WI38 (cell line): ENCODE data around the gene RRP1B.
"Not testable (repeated sequence)": the region's sequence is repeated elsewhere in the genome, so short reads cannot be mapped to it uniquely, and the experiment has no call there.

Experiments
- H3K4me3 ChIP-seq: 2 replicates; pipeline ENCODE4 v1.5.1; 2011; ENCODE audit warnings: low read depth, mild to moderate bottlenecking, control low read depth, low read length
- TF ChIP-seq, protein P1 (sequence below): IDR thresholded peaks from 2 replicates; pipeline ENCODE4 v1.5.1; 2012; ENCODE audit warnings: low read depth, mild to moderate bottlenecking, control low read depth, low read length

The RRP1B gene

DNA sequence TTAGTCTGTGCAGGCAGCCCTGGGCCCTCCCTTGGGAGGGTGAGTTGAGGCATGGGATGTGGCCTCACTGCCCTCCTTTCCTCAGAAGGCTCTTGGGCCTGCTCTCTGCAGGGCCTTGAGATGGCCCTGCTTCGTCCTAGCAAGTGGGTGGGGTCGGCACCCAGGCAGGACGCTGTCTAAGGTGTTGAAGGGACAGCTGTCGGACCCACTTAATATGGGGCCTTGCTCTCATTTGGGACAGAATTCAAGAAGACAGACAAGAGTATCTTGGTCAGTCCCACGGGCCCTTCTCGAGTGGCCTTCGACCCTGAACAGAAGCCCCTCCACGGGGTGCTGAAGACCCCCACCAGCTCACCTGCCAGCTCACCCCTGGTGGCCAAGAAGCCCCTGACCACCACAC, 33.6 kb downstream of the RRP1B start:
- TF ChIP-seq, protein P1, sequence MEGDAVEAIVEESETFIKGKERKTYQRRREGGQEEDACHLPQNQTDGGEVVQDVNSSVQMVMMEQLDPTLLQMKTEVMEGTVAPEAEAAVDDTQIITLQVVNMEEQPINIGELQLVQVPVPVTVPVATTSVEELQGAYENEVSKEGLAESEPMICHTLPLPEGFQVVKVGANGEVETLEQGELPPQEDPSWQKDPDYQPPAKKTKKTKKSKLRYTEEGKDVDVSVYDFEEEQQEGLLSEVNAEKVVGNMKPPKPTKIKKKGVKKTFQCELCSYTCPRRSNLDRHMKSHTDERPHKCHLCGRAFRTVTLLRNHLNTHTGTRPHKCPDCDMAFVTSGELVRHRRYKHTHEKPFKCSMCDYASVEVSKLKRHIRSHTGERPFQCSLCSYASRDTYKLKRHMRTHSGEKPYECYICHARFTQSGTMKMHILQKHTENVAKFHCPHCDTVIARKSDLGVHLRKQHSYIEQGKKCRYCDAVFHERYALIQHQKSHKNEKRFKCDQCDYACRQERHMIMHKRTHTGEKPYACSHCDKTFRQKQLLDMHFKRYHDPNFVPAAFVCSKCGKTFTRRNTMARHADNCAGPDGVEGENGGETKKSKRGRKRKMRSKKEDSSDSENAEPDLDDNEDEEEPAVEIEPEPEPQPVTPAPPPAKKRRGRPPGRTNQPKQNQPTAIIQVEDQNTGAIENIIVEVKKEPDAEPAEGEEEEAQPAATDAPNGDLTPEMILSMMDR, result no peak

DNA sequence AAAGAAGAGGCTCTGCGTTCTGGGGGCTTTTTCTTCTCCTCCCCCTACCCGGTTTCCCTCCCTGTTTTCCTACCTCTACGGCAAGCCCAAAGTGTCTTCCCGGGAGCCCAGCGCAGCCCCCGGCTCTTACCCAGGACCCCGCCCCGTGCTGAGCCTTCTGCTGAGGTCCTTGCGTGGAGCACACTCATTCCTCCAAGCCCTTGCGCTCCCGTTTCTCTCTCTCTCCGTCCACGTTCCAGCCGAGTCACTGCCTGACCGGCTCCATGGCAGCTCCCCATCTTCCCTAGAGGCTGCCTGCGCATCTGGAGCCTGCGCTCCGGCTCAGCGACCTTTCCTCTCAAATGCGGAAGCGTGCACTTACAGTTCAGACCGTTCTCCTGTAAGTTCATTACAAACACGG, 34.6 kb downstream of the RRP1B start:
- TF ChIP-seq, protein P1, result no peak
- H3K4me3 ChIP-seq, result no peak overlapping the region

More for the DNA sequence above, 33.6 kb downstream of the RRP1B start:
- no peak overlapping the region for H3K4me3 ChIP-seq

DNA sequence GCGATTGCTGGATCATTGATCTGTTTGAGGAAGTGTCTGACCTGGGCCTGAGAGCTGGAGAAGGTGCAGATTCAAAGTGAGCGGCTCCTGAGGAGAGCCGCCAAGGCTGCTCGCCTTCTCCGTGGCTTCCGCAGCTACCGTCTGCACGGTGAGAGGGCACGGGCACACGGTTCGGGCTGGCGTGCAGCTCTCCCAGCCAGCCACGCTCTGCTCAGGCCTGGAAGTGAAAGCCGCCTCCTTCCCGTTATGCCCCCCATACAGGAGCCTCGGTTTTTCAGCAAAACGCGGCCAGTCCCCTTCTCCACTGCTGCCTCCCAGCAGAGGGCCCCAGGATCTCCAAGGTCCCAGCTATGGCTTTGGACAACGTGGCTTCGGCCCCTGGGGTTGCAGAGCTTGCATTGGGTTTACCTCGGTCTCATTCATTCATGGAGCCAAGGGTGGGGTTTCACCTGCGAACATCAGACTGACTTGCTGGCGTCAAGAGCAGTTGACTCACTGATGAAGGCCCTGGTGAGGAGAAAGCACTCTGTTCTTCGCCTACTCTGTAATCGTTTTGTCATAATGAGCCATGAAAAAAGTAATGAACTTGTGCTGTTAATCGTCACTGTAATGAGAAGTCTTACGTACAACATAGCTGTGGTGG, 35.2 kb downstream of the RRP1B start:
- TF ChIP-seq, protein P1, result no peak
- no peak overlapping the region for H3K4me3 ChIP-seq

DNA sequence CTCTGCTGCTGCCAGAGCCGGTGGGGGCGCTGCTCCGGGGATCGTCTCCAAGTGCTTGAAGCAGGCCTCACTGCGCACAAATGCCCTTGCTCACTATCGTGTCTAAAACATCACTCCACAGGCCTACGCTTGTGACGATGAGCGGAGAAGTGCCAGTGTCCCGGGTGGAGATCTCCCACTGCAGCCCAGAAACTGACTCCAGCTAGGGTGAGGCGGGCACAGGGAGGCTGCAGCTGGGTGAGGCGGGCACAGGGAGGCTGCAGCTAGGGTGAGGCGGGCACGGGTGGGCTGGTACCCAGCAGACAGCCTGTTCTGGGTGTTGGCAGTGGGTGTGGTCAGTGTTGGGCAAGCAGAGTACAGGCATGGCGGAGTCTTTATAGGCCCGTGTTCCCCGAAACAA, 36.9 kb downstream of the RRP1B start:
- TF ChIP-seq, protein P1, result no peak
- no peak overlapping the region for H3K4me3 ChIP-seq

DNA sequence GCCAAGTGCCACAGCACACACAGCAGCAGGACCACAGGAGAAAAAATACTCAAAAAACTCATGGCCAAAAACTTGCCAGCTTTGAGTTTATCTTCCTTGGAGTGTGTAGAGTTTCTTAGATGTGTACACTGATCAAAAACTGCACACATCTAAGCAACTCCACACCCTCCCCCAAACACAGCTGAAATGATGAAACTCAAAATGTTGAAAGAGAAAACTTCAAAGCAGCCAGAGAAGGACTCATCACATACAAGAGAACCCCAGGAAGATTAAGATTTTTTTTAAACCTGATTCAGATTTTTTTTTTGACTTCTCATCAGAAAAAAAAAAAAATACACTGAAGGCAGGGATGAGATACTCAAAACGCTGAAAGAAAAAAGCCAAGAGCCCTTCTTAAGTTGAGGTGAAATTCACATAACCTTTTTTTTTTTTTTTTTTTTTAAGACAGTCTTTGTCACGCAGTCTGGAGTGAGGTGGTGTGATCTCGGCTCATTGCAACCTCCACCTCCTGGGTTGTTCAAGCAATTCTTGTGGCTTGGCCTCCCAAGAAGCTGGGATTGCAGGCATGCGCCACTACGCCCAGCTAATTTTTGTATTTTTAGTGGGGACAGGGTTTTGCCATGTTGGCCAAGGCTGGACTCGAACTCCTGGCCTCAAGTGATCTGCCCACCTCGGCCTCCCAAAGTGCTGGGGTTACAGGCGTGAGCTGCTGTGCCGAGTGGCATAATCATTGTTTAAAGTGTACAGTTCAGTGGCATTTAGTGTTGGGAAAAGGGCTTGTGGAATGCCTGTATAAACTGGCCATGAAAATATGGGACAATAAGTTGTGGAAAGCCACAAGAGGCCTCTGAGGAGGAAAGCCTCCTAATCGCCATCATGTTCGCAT, 38.6 kb downstream of the RRP1B start:
- TF ChIP-seq, protein P1, result no peak
- H3K4me3 ChIP-seq, result no peak overlapping the region

DNA sequence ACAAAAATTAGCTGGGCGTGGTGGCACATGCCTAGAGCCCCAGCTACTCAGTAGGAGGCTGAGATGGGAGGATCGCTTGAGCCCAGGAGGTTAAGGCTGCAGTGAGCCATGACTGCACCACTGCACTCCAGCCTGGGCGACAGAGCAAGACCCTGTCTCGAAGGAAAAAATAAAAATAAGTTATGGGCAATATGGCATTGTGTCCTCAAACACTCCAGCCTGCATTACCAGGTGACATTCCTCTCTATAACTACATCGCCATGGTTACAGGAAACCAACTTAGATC, 40.1 kb downstream of the RRP1B start:
- H3K4me3 ChIP-seq, result not testable (repeated sequence)

DNA sequence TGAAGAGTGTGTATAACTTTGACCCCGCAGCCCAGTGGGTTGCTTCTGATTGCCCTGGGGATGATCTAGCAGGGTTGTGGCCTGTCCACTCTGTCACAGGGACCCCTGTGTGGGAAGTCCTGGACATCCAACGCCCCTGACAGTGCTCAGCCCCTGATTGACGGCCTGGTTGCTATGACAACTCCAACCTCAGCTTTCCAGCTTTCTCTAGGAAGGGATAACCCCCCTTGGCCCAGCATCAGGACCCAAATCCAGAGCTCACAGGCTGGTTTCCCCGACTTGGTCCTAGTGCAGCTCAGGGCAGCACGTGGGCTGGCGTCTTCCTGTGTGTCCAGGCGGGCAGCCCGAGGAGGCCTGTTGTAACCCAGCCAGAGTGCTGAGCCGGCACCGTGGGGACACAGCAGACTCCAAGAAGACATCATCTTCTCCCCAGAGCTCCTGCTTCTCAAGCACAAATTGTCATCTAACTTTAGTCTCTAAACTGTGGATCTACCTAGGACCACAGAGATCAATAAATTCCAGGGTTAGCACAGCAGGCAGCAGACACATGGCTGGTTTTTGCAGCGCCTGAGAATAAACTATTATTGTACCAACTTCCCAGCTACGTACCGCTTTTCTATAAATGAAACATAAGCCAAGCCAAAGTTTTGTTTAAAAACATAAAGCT, 40.7 kb downstream of the RRP1B start:
- no peak overlapping the region for H3K4me3 ChIP-seq
- TF ChIP-seq, protein P1, result no peak
